ENCODE data around the gene CRADD. TPM values are rescaled to one million over a fixed set of nuclear protein-coding genes. Genes with fewer than 3 reads are reported as not detected.

Gene CRADD
- total RNA-seq, 1 experiment from 2014 or later = 10.1 TPM

DNA sequence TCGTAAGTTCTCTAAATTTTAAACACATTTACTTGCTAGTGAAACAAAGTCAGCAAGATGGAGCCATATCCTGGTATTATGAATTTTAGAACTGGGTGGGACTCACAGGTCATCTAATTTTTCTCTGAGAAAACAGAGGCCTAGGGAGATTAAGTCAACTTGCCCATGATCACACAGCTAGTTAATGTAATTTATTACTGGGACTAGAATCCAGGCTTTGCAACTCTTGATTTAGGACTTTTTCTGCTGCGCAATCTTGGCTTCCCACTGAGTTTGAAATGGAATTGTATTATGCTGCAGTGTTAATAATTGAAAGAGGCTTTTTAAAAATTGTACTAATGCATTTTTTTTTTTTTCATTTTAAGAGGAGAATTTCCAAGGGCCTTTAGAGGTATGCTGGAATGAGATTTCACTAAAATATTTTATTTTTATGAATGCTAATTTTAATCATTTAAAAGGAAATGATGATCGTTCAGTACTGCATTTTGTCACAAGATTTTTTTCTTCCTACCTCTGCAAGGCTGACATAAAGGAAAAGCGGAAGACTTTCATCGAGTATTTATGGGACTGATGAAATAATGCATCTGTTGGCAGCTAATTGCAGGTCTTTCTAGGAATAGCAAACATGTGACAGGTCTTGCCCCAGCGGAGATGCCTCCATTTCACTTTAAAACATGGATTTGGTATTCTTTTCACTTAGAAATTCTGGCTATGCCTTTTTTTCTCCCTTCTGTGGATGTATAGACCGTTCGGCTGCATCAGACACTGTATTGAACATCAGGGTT, 9.6 kb downstream of the CRADD start:
- CTCF ChIA-PET = interaction anchor here (0.8 to 1.7 kb wide), 2 partner anchors 8 to 12 kb away, joined by 3 to 6 read pairs; no protein-coding TSS in a partner anchor
- Mint-ChIP-seq H3K27ac (ENCODE audit: unreplicated experiment) (no peak overlapping the region), H3K36me3 (ENCODE audit: insufficient read depth, unreplicated experiment) (no peaks in the 10 kb centered on the region), H3K9me3 (ENCODE audit: low read depth, unreplicated experiment) (no peaks in the 10 kb centered on the region), H3K27me3 (ENCODE audit: unreplicated experiment) (no peaks in the 10 kb centered on the region), H3K4me3 (ENCODE audit: low read depth, unreplicated experiment) (no peak overlapping the region), H3K4me1 (ENCODE audit: low read depth, unreplicated experiment) (no peaks in the 10 kb centered on the region)
- DNase-seq = no peak
- no TSS peak for BruUV-seq (replicated peaks)
- TF ChIP-seq CTCF (IDR thresholded peaks at IDR 0.05; ENCODE audit: unreplicated experiment) = no peak
- intact Hi-C loops (cut with micrococcal nuclease; ENCODE audit: unreplicated experiment) = no loop called here

DNA sequence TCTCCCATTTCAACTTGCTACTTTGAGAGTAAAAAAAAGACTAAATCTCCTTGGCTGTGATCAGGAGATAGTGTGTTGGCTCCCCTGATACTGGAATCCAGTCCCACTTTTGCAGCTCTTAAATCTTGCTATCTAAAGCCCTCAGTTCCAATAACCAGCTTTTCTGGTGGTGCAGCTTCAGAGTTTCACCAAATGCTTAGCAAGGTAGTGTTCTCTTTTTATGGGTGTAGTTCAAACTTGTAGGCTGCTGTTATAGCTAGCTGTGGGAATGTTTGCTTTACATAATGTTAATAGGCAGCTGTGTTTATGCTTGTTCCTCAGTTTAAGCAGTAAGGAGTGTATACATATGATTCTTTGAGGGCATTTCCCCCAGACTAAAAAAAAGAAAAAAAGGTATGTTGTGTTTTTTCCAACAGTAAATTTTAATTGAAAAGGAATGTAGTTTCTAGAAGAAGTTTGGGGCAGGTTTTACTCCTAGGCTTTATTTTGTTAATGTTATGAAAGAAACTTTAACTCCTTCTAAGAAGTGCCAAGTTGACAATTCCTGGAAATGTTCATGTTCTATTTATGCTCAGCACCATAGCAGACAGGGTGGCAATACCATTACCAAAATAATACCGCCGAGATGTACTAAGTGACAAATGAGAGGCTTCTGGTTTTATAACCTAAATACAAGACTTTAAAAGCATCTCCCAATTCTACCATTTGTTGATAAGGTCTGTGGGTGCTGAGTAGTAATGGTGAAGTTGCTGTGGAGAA, 12.1 kb downstream of the CRADD start:
- Mint-ChIP-seq H3K27ac (ENCODE audit: unreplicated experiment) (no peak overlapping the region), H3K4me1 (ENCODE audit: low read depth, unreplicated experiment) (no peaks in the 10 kb centered on the region), H3K4me3 (ENCODE audit: low read depth, unreplicated experiment) (no peak overlapping the region), H3K36me3 (ENCODE audit: insufficient read depth, unreplicated experiment) (no peaks in the 10 kb centered on the region), H3K27me3 (ENCODE audit: unreplicated experiment) (no peaks in the 10 kb centered on the region), H3K9me3 (ENCODE audit: low read depth, unreplicated experiment) (peaks cover 5% of the 10 kb centered on the region)
- TF ChIP-seq CTCF (IDR thresholded peaks at IDR 0.05; ENCODE audit: unreplicated experiment) = no peak
- intact Hi-C loops (cut with micrococcal nuclease; ENCODE audit: unreplicated experiment) = no loop called here
- CTCF ChIA-PET = no interaction called here
- BruUV-seq (replicated peaks) = no TSS peak
- DNase-seq = no peak

DNA sequence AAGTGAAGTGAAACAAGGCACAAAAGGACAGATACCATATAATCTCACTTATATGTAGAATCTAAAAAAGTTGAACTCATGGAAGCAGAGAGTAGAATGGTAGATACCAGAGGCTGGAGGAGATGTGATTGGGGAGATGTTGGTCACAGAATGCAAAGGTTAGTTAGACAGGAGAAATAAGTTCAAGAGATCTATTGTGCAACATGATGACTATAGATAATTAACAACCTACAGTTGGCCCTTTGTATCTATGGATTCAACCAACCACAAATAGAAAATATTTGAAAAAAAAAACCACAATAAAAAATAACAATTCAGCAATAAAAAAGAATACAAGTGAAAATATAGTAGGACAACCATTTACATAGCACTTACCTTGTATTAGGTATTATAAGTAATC, 19.3 kb downstream of the CRADD start:
- no peaks in the 10 kb centered on the region for H3K4me1 Mint-ChIP-seq (ENCODE audit: low read depth, unreplicated experiment)
- no peak overlapping the region for H3K27ac Mint-ChIP-seq (ENCODE audit: unreplicated experiment)
- H3K36me3 Mint-ChIP-seq (ENCODE audit: insufficient read depth, unreplicated experiment) = no peaks in the 10 kb centered on the region
- no peaks in the 10 kb centered on the region for H3K27me3 Mint-ChIP-seq (ENCODE audit: unreplicated experiment)
- intact Hi-C loops (cut with micrococcal nuclease; ENCODE audit: unreplicated experiment) = no loop called here
- peaks cover 5% of the 10 kb centered on the region for H3K9me3 Mint-ChIP-seq (ENCODE audit: low read depth, unreplicated experiment)
- BruUV-seq (replicated peaks) = no TSS peak
- no peak for TF ChIP-seq CTCF (IDR thresholded peaks at IDR 0.05; ENCODE audit: unreplicated experiment)
- no peak for DNase-seq
- CTCF ChIA-PET = no interaction called here
- H3K4me3 Mint-ChIP-seq (ENCODE audit: low read depth, unreplicated experiment) = no peak overlapping the region

GRCh38 chr12:93698307-93699092, 21.3 kb downstream of the CRADD start:
- no peak for DNase-seq
- no TSS peak for BruUV-seq (replicated peaks)
- Mint-ChIP-seq H3K36me3 (ENCODE audit: insufficient read depth, unreplicated experiment) (no peaks in the 10 kb centered on the region), H3K9me3 (ENCODE audit: low read depth, unreplicated experiment) (no peaks in the 10 kb centered on the region), H3K27me3 (ENCODE audit: unreplicated experiment) (no peaks in the 10 kb centered on the region), H3K4me1 (ENCODE audit: low read depth, unreplicated experiment) (no peaks in the 10 kb centered on the region), H3K4me3 (ENCODE audit: low read depth, unreplicated experiment) (no peak overlapping the region), H3K27ac (ENCODE audit: unreplicated experiment) (no peak overlapping the region)
- TF ChIP-seq CTCF (IDR thresholded peaks at IDR 0.05; ENCODE audit: unreplicated experiment) = no peak
- intact Hi-C loops (cut with micrococcal nuclease; ENCODE audit: unreplicated experiment) = no loop called here
- CTCF ChIA-PET = interaction anchor here (1.1 kb wide), 1 partner anchor 11 kb away, joined by 3 read pairs; no protein-coding TSS in a partner anchor
